GM19438 (cell line): ENCODE data around the gene RNFT2.
"Not testable (repeated sequence)": the region's sequence is repeated elsewhere in the genome, so short reads cannot be mapped to it uniquely, and the experiment has no call there.

ENCODE experiments used
- ATAC-seq: cut with Tn5 transposase; IDR thresholded peaks from one replicate; pipeline ENCODE4 v1.9.1; 2021; ENCODE audit warnings: low read depth; ENCODE audit not compliant: unreplicated experiment

RNFT2 gene

GRCh38 chr12:116789562-116789961 is 51.4 kb downstream of the RNFT2 start:
- ATAC-seq, result not testable (repeated sequence)

- no peak for ATAC-seq
These were observed 52.0 kb downstream of the RNFT2 start for GRCh38 chr12:116790066-116790465.

GRCh38 chr12:116792403-116792802 is 54.3 kb downstream of the RNFT2 start:
- ATAC-seq, result no peak

- no peak for ATAC-seq
These were observed 56.6 kb downstream of the RNFT2 start for GRCh38 chr12:116794725-116795124.

DNA sequence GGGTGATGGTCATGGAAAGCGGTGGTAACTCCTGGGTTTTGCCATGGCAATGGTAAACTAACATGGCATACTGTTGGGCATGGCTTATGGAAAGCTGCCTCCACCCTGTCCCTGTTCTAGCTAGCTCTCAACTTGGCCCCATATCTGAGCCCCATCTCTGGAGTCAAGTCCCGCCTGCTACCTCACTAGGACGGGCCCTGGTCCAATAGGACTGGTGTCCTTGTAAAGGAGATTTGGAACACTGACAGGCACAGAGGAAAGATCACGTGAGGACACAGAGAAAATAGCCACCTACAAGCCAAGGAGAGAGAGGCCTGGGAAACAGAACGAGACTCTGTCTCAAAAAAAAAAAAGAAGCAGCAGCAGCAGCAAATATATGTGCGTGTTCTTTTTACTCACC is 59.8 kb downstream of the RNFT2 start:
- ATAC-seq, result no peak

- no peak for ATAC-seq
These were observed 60.6 kb downstream of the RNFT2 start for GRCh38 chr12:116798719-116799118.

GRCh38 chr12:116799955-116800354 is 61.8 kb downstream of the RNFT2 start:
- ATAC-seq, result no peak

GRCh38 chr12:116800918-116801317 is 62.8 kb downstream of the RNFT2 start:
- ATAC-seq, result no peak

- no peak for ATAC-seq
These were observed 63.9 kb downstream of the RNFT2 start for GRCh38 chr12:116802018-116802417.

DNA sequence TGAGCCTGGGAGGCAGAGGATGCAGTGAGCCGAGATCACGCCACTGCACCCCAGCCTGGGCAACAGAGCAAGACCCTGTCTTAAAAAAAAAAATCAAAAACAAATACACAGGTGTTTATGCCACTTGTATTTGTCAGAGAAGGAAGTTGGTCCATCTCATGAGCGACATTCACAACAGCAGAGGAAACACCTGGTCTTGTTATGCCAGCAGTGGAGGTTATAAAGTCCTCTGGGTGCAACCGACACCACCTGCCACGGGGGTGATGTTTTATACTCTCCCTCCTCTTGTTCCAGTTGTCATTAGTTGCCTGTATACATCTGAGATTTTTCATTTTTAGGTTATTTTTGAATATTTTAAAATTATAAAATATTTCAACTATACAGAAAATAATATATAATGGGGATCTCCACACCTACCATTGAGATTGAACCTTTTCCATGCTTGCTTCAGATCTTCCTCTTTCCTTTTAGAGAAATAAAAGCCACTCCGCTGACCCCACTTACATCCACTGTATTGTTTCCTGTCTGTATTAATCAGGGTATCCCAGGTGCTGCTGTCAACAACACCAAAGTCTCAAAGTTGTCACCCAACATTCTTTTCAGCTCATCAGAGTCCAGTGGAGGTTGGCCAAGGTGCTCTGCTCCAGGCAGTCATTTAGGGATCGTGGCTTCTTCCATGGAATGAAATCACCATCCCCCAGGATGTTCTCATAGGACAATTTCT is 65.1 kb downstream of the RNFT2 start:
- ATAC-seq, result no peak

GRCh38 chr12:116804051-116804450 is 65.9 kb downstream of the RNFT2 start:
- ATAC-seq, result no peak

GRCh38 chr12:116806845-116807440 is 68.8 kb downstream of the RNFT2 start:
- ATAC-seq, result no peak

DNA sequence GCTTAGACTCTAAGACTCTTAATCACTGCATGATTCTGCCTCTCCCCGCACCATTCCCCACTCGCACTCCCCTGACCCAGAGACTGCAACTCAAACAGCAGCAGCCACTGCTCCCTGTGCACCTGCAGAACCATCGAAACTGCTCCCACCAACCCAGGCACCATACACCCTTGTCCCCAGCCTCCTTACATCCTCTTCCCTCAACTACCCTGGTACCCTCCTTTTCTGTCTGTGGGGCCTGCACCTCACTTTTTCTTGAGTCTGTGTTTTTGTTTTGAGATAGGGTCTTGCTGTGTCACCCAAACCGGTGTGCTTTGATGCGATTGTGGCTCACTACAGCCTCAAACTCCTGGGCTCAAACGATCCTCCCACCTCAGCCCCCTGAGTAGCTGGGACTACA is 69.4 kb downstream of the RNFT2 start:
- no peak for ATAC-seq

GRCh38 chr12:116808113-116809105 is 70.3 kb downstream of the RNFT2 start:
- ATAC-seq, result no peak

DNA sequence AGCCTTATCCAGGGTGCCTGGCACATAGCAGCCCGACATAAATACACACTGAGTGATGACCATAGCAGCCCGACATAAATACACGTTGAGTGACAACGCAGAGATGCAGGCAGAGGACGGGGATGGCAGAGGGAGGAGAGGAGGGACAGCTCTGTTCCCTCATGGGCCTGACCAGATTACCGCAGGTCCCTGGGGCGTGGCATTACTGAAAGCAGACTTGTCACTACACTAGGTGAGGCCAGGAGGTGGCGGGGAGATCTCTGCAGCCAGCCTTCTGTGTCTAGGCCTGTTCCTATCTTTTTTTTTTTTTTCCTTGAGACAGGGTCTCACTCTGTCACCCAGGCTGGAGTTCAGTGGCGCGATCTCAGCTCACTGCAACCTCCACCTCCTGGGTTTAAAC is 74.1 kb downstream of the RNFT2 start:
- no peak for ATAC-seq

GRCh38 chr12:116813271-116814041 is 75.3 kb downstream of the RNFT2 start:
- ATAC-seq, result no peak

- ATAC-seq, result not testable (repeated sequence)
These were observed 76.7 kb downstream of the RNFT2 start for GRCh38 chr12:116814766-116815165.

DNA sequence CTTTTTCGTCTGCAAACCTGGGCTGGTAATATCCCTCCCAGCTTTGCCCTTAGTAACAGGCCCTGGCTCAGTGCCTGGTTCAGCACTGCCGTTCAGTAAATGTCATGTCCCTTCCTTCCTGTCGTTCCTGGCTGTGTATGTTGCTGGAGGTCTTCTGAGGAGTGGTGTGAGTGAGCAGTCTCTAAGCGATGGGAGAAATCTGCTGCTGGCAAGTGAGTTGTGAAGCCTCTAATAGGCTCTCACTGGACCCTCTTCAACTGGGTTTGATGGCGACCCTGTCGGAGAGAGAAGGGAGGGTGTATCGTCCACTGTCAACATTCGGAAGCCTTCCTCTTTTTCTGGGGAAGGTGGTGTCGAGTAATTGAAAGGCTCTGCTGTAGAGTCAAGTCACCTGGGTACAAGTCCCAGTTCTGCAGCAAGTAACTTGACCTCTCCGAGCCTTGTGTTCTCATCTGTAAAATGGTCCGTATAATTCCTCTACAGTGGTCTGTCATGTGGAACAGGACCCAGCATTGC is 80.3 kb downstream of the RNFT2 start:
- ATAC-seq, result no peak

GRCh38 chr12:116818948-116819832 is 81.1 kb downstream of the RNFT2 start:
- ATAC-seq, result peak; percentile 89
